PC-9 (cell line): ENCODE measurements around the gene AQP2. TPM values are rescaled to one million over a fixed set of nuclear protein-coding genes. Genes with fewer than 3 reads are reported as not detected.

Source experiments
- BruUV-seq: library from RNA; stranded (reverse); fragments of 400-500 nt; replicated peaks from 2 replicates; lab custom pipeline; 2021; lab: Mats Ljungman, UMichigan
- CTCF ChIA-PET: fragments of 300-600 bp; sonication (Branson Sonifier 250); formaldehyde crosslinking; loops from one replicate; lab custom pipeline; 2022; ENCODE audit warnings: antibody characterized with exemption; lab: Charles Lee
- POLR2A ChIA-PET: fragments of 300-600 bp; sonication (Branson Sonifier 250); formaldehyde crosslinking; loops from one replicate; lab custom pipeline; 2022; ENCODE audit warnings: antibody characterized with exemption; ENCODE audit not compliant: unreplicated experiment; lab: Charles Lee
- DNase-seq, 2 experiments: peaks; one replicate each; pipeline versions ENCODE4 v3.0.0 to v3.0.0-alpha.2; 2015 to 2022; ENCODE audit warnings: mixed read lengths in 1 of 2
- H2AFZ ChIP-seq: fragments of 200-600 bp; sonication (generic); 2 replicates; pipeline ENCODE4 v1.8.1; 2017; ENCODE audit warnings: antibody characterized with exemption
- H3F3A ChIP-seq: fragments of 200-600 bp; sonication (generic); 2 replicates; pipeline ENCODE4 v1.8.1; 2017; ENCODE audit warnings: antibody characterized with exemption, mild to moderate bottlenecking, low read depth; ENCODE audit not compliant: insufficient read depth
- H3K27ac ChIP-seq: fragments of 200-600 bp; sonication (generic); 2 replicates; pipeline ENCODE4 v1.6.1; 2016; ENCODE audit warnings: mixed run types
- H3K27me3 ChIP-seq: fragments of 200-600 bp; sonication (generic); 2 replicates; pipeline ENCODE4 v1.6.1; 2016; ENCODE audit warnings: low read depth, mixed run types; ENCODE audit not compliant: insufficient read depth
- H3K36me3 ChIP-seq: fragments of 200-600 bp; sonication (generic); 2 replicates; pipeline ENCODE4 v1.6.1; 2016; ENCODE audit warnings: low read depth, mixed run types
- H3K4me1 ChIP-seq: fragments of 200-600 bp; sonication (generic); replicated peaks from 2 replicates; pipeline ENCODE4 v1.6.1; 2016; ENCODE audit warnings: mixed run types; ENCODE audit not compliant: insufficient read depth
- H3K4me2 ChIP-seq: fragments of 200-600 bp; sonication (generic); 2 replicates; pipeline ENCODE4 v1.6.1; 2017; ENCODE audit warnings: mixed run types
- H3K4me3 ChIP-seq: fragments of 200-600 bp; sonication (generic); 2 replicates; pipeline ENCODE4 v1.6.1; 2016; ENCODE audit warnings: mixed run types
- H3K79me2 ChIP-seq: fragments of 200-600 bp; sonication (generic); 2 replicates; pipeline ENCODE4 v1.6.1; 2017; ENCODE audit warnings: low read depth, mixed run types
- H3K9me2 ChIP-seq: fragments of 200-600 bp; sonication (generic); 2 replicates; pipeline ENCODE4 v1.8.1; 2017; ENCODE audit warnings: mild to moderate bottlenecking; ENCODE audit not compliant: insufficient read depth
- H3K9me3 ChIP-seq: fragments of 200-600 bp; sonication (generic); 2 replicates; pipeline ENCODE4 v1.8.1; 2016; ENCODE audit warnings: low read depth; ENCODE audit not compliant: insufficient read depth
- H4K20me1 ChIP-seq: fragments of 200-600 bp; sonication (generic); 2 replicates; pipeline ENCODE4 v1.8.1; 2017; ENCODE audit not compliant: insufficient read depth
- EZH2 ChIP-seq: fragments of 200-600 bp; sonication (generic); IDR thresholded peaks from 2 replicates; pipeline ENCODE4 v1.8.0; 2017; ENCODE audit warnings: antibody characterized with exemption, low read depth
- intact Hi-C: fragments of 100-400 bp; cut with micrococcal nuclease; formaldehyde crosslinking; loops from one replicate; pipeline ENCODE4 v1.10.0; 2022; ENCODE audit not compliant: unreplicated experiment
- total RNA-seq: library from RNA; stranded (reverse); gene quantifications from 2 replicates; pipeline ENCODE4 v1.2.3, GENCODE V29; 2021
- TF ChIP-seq, protein P1 (sequence below): fragments of 200-600 bp; sonication (generic); conservative IDR thresholded peaks from 2 replicates; pipeline ENCODE4 v1.6.1; 2017; ENCODE audit warnings: mixed run types, antibody characterized with exemption, mild to moderate bottlenecking, moderate library complexity

AQP2 gene
- total RNA-seq, 1 experiment from 2014 or later, result not detected

DNA sequence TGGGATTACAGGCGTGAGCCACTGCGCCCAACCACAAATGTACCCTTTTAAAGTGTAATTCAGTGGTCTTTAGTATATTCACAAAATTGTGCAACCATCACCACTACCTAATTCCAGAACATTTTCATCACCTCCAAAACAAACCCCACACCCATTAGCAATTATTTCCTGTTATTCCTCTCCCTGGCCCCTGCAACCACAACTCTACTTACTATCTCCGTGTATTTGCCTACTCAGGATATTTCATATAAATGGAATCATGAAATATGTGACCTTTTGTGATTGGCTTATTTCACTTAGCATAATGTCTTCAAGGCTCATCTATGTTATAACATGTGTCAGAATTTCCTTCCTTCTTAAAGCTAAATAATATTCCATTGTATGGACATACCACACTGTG, 16.0 kb upstream of the AQP2 start:
- no peak overlapping the region for H3K27ac ChIP-seq
- no peaks in the 10 kb centered on the region for H3K9me3 ChIP-seq
- no peak overlapping the region for H3K4me2 ChIP-seq
- H3K27me3 ChIP-seq, result no peaks in the 10 kb centered on the region
- no peaks in the 10 kb centered on the region for H4K20me1 ChIP-seq
- TF ChIP-seq, protein P1, sequence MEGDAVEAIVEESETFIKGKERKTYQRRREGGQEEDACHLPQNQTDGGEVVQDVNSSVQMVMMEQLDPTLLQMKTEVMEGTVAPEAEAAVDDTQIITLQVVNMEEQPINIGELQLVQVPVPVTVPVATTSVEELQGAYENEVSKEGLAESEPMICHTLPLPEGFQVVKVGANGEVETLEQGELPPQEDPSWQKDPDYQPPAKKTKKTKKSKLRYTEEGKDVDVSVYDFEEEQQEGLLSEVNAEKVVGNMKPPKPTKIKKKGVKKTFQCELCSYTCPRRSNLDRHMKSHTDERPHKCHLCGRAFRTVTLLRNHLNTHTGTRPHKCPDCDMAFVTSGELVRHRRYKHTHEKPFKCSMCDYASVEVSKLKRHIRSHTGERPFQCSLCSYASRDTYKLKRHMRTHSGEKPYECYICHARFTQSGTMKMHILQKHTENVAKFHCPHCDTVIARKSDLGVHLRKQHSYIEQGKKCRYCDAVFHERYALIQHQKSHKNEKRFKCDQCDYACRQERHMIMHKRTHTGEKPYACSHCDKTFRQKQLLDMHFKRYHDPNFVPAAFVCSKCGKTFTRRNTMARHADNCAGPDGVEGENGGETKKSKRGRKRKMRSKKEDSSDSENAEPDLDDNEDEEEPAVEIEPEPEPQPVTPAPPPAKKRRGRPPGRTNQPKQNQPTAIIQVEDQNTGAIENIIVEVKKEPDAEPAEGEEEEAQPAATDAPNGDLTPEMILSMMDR, result no peak
- TF ChIP-seq EZH2, result no peak
- peaks cover 11% of the 10 kb centered on the region for H3K4me1 ChIP-seq
- H3F3A ChIP-seq, result no peaks in the 10 kb centered on the region; the same call in 1 of the 2 replicates
- CTCF ChIA-PET, result no interaction called here
- intact Hi-C loops, result no loop called here
- BruUV-seq, result no TSS peak
- POLR2A ChIA-PET, result no interaction called here
- no peaks in the 10 kb centered on the region for H3K79me2 ChIP-seq
- no peaks in the 10 kb centered on the region for H3K36me3 ChIP-seq
- H3K4me3 ChIP-seq, result no peak overlapping the region
- no peak overlapping the region for H2AFZ ChIP-seq
- DNase-seq, result no peak
- H3K9me2 ChIP-seq, result no peaks in the 10 kb centered on the region

DNA sequence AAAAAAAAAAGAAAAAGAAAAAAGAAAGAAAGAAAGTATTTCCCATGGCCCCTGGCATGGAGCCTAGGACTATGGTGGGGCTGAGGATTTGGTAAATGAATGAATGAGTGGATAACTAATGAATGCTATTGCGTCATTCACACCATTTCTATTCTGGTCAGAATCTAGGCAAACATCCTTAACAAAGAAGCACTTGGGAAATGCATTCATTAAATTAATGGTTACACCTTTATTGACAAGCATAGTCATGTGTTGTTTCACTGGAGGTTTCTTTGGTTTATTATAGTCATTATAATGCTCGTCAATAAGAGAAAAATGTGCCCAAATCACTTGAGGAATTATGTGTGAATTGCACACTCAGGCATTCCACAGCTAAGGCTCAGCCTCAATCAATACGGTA, 13.6 kb upstream of the AQP2 start:
- no TSS peak for BruUV-seq
- Histone ChIP-seq H3K27me3 (no peaks in the 10 kb centered on the region), H3K9me3 (no peaks in the 10 kb centered on the region), H3K4me2 (no peak overlapping the region), H3K27ac (no peak overlapping the region), H3K36me3 (no peaks in the 10 kb centered on the region), H3F3A (no peaks in the 10 kb centered on the region; the same call in 1 of the 2 replicates), H2AFZ (no peak overlapping the region), H4K20me1 (no peaks in the 10 kb centered on the region), H3K4me3 (no peak overlapping the region), H3K9me2 (no peaks in the 10 kb centered on the region), H3K79me2 (no peaks in the 10 kb centered on the region), H3K4me1 (peaks cover 11% of the 10 kb centered on the region)
- DNase-seq, result no peak
- ChIA-PET POLR2A (no interaction called here), CTCF (no interaction called here)
- no peak for TF ChIP-seq EZH2
- TF ChIP-seq, protein P1, result no peak
- intact Hi-C loops, result no loop called here

DNA sequence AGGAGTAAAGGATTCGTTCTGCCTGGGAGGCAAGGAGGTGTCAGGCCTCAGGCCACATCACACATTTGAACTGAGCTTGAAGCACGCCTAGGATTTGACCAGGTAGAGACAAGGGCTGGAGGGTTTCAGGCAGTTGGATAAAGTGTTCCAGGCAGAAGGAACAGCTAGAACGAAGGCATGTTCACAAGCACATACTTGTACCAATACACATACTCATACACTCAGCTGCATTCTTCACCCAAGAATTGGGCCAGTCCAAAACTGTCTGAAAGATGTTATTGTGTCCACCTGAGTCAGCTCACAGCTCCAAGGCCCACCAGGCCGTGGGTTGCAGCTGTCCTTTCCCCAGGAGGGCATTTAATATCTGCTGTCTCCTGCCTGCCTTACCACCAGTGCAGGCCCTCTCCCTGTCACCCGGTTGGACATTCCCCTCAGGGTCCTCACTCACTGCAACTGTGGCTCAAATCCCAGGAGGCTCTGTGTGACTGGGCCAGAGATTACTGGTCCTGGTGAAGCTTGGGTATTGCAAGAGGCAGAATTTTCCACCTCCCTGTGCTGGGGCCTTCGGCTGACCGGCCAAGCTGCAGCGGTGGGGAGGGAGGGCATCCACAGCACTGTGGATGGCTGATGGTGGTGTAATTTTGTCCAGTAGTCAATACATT, 12.8 kb upstream of the AQP2 start:
- Histone ChIP-seq H3K27me3 (no peaks in the 10 kb centered on the region), H3K27ac (no peak overlapping the region), H3K4me1 (peaks cover 18% of the 10 kb centered on the region), H3K36me3 (no peaks in the 10 kb centered on the region), H3K79me2 (no peaks in the 10 kb centered on the region), H3K9me3 (no peaks in the 10 kb centered on the region), H3K9me2 (no peaks in the 10 kb centered on the region), H4K20me1 (no peaks in the 10 kb centered on the region), H3F3A (no peaks in the 10 kb centered on the region; the same call in 1 of the 2 replicates), H2AFZ (no peak overlapping the region), H3K4me3 (no peak overlapping the region), H3K4me2 (no peak overlapping the region)
- ChIA-PET POLR2A (no interaction called here), CTCF (interaction anchor here (0.7 kb wide), 1 partner anchor 29 kb away, joined by 5 read pairs; no protein-coding TSS in a partner anchor)
- no peak for DNase-seq
- BruUV-seq, result no TSS peak
- TF ChIP-seq EZH2, result no peak
- TF ChIP-seq, protein P1, result no peak
- intact Hi-C loops, result loop anchor here (2.0 kb wide), 1 partner anchor 69 kb away; no protein-coding TSS in a partner anchor
